NCI-H82 (cell line): ENCODE results near the gene ARMC8.

Experiments used
- DNase-seq: peaks from one replicate; lab custom pipeline; 2025; lab: John Stamatoyannopoulos, UW

Gene ARMC8

GRCh38 chr3:138307899-138308298 is 120.8 kb downstream of the ARMC8 start:
- DNase-seq = no peak

GRCh38 chr3:138308783-138309182 is 121.7 kb downstream of the ARMC8 start:
- DNase-seq = no peak

- no peak for DNase-seq
These were observed 123.4 kb downstream of the ARMC8 start for GRCh38 chr3:138310494-138310893.

GRCh38 chr3:138314751-138315150 is 127.7 kb downstream of the ARMC8 start:
- DNase-seq = no peak

- DNase-seq = no peak
These were observed 130.6 kb downstream of the ARMC8 start for GRCh38 chr3:138317687-138318086.

GRCh38 chr3:138323971-138324370 is 136.9 kb downstream of the ARMC8 start:
- DNase-seq = peak; percentile 42

- no peak for DNase-seq
These were observed 138.9 kb downstream of the ARMC8 start for GRCh38 chr3:138325990-138326389.

- DNase-seq = no peak
These were observed 139.9 kb downstream of the ARMC8 start for GRCh38 chr3:138326866-138327595.

- no peak for DNase-seq
These were observed 140.7 kb downstream of the ARMC8 start for GRCh38 chr3:138327831-138328230.

GRCh38 chr3:138328341-138328740 is 141.2 kb downstream of the ARMC8 start:
- peak; percentile 52 for DNase-seq

- DNase-seq = peak; percentile 100
These were observed 142.3 kb downstream of the ARMC8 start, which contains the start of gene NME9 for GRCh38 chr3:138329127-138329983. NME9 (minus strand) TSS chr3:138329851; CDS start chr3:138329335, 516 bp downstream.

GRCh38 chr3:138329984-138330293 is 142.8 kb downstream of the ARMC8 start:
- DNase-seq = no peak

- DNase-seq = no peak
These were observed 144.2 kb downstream of the ARMC8 start for GRCh38 chr3:138331143-138331894.

- peak; percentile 41 for DNase-seq
These were observed 145.5 kb downstream of the ARMC8 start for GRCh38 chr3:138332472-138333073.

GRCh38 chr3:138334608-138335007 is 147.5 kb downstream of the ARMC8 start:
- no peak for DNase-seq

- DNase-seq = no peak
These were observed 149.4 kb downstream of the ARMC8 start for GRCh38 chr3:138336454-138336999.

- no peak for DNase-seq
These were observed 151.1 kb downstream of the ARMC8 start for GRCh38 chr3:138338244-138338643.

- DNase-seq = peak; percentile 94
These were observed 151.7 kb downstream of the ARMC8 start for GRCh38 chr3:138338811-138339210.

GRCh38 chr3:138340511-138340910 is 153.4 kb downstream of the ARMC8 start:
- no peak for DNase-seq

GRCh38 chr3:138344754-138345153 is 157.7 kb downstream of the ARMC8 start:
- DNase-seq = no peak
